22Rv1 (cell line): ENCODE measurements around the gene SRPK2.
"Not testable (repeated sequence)": the region's sequence is repeated elsewhere in the genome, so short reads cannot be mapped to it uniquely, and the experiment has no call there.

Experiments
- H3K27ac ChIP-seq: fragments of 450-650 bp; 2 replicates; pipeline ENCODE4 v1.5.1; 2017
- CTCF ChIP-seq: fragments of 450-650 bp; IDR thresholded peaks from 2 replicates; pipeline ENCODE4 v1.5.1; 2017; ENCODE audit warnings: mild to moderate bottlenecking
- ZFX ChIP-seq: fragments of 450-650 bp; IDR thresholded peaks from 2 replicates; pipeline ENCODE4 v1.6.1; 2017; ENCODE audit warnings: antibody characterized with exemption, borderline replicate concordance

The SRPK2 gene

GRCh38 chr7:105352901-105353668 is 35.6 kb downstream of the SRPK2 start:
- no peak overlapping the region for H3K27ac ChIP-seq
- TF ChIP-seq CTCF: no peak
- no peak for TF ChIP-seq ZFX

GRCh38 chr7:105352018-105352612 is 36.6 kb downstream of the SRPK2 start:
- TF ChIP-seq CTCF (no peak), ZFX (no peak)

GRCh38 chr7:105350906-105351305 is 37.8 kb downstream of the SRPK2 start:
- no peak overlapping the region for H3K27ac ChIP-seq
- TF ChIP-seq ZFX (no peak), CTCF (no peak)

More at GRCh38 chr7:105352018-105352612, 36.6 kb downstream of the SRPK2 start:
- H3K27ac ChIP-seq: no peak overlapping the region

GRCh38 chr7:105348177-105348576 is 40.5 kb downstream of the SRPK2 start:
- not testable (repeated sequence) for H3K27ac ChIP-seq

GRCh38 chr7:105346593-105347322 is 42.0 kb downstream of the SRPK2 start:
- TF ChIP-seq ZFX (no peak), CTCF (no peak)
- no peak overlapping the region for H3K27ac ChIP-seq

- no peak for TF ChIP-seq CTCF
- no peak for TF ChIP-seq ZFX
- H3K27ac ChIP-seq: no peak overlapping the region
Observed at GRCh38 chr7:105346138-105346537, 42.6 kb downstream of the SRPK2 start.

GRCh38 chr7:105345725-105346124 is 43.0 kb downstream of the SRPK2 start:
- H3K27ac ChIP-seq: no peak overlapping the region
- no peak for TF ChIP-seq ZFX
- TF ChIP-seq CTCF: no peak
